Hepatocyte (in vitro differentiated cells): ENCODE measurements around the gene COL21A1.

Source experiments
- EZH2 ChIP-seq: fragments of 200-600 bp; sonication (generic); IDR thresholded peaks from 2 replicates; pipeline ENCODE4 v1.6.1; 2016; ENCODE audit warnings: antibody characterized with exemption, mild to moderate bottlenecking, borderline replicate concordance
- TF ChIP-seq, protein P1 (sequence below): fragments of 200-600 bp; sonication (generic); IDR thresholded peaks from 2 replicates; pipeline ENCODE4 v1.5.1; 2016; ENCODE audit warnings: antibody characterized with exemption, mild to moderate bottlenecking; ENCODE audit not compliant: poor library complexity

DNA sequence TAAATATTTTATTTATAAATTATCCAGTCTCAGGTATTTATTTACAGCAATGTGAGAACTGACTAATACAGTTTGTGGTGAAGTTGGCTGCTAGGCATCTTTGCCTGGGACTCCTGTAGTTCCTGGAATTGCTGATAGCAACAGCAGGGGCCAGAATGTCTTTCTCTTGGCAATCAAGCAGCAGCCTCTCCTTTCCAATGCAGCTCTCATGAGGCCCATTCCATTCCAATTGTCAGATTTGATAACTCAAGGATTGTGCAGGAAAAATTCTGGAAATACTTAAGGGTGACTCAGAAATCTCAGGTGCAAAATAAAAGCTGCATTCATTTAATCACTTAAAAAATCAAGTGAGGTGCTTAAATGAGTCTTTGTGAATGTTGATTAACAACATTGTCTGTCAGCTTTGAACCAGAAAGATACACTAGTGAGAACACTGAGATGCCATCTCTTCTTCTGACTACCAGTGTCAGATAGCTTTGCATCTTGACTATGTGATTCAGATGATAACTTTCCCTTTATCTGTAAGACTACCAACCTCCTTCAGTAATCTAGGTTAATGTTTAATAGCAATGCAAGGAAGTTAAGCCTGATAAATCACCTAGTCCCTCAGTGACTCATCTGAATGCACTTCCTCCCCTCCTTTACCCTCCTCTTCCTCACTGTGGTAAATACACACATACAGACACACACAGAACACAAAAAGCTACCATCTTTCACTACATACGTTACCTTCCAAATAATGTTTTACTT lies 32.1 kb upstream of the COL21A1 start:
- TF ChIP-seq, protein P1, sequence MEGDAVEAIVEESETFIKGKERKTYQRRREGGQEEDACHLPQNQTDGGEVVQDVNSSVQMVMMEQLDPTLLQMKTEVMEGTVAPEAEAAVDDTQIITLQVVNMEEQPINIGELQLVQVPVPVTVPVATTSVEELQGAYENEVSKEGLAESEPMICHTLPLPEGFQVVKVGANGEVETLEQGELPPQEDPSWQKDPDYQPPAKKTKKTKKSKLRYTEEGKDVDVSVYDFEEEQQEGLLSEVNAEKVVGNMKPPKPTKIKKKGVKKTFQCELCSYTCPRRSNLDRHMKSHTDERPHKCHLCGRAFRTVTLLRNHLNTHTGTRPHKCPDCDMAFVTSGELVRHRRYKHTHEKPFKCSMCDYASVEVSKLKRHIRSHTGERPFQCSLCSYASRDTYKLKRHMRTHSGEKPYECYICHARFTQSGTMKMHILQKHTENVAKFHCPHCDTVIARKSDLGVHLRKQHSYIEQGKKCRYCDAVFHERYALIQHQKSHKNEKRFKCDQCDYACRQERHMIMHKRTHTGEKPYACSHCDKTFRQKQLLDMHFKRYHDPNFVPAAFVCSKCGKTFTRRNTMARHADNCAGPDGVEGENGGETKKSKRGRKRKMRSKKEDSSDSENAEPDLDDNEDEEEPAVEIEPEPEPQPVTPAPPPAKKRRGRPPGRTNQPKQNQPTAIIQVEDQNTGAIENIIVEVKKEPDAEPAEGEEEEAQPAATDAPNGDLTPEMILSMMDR = no peak
- TF ChIP-seq EZH2 = no peak
